CD4-positive, alpha-beta T cell treated with Interleukin-21 for 1 hour (primary cell): ENCODE data around the gene IFT20.
A peak's percentile ranks its signal among the peaks of the same experiment; 100 is the strongest.
"Not testable (repeated sequence)": the region's sequence is repeated elsewhere in the genome, so short reads cannot be mapped to it uniquely, and the experiment has no call there.

Source experiments
- DNase-seq: peaks from one replicate; pipeline ENCODE4 v3.0.0-alpha.2; 2020

IFT20 gene

DNA sequence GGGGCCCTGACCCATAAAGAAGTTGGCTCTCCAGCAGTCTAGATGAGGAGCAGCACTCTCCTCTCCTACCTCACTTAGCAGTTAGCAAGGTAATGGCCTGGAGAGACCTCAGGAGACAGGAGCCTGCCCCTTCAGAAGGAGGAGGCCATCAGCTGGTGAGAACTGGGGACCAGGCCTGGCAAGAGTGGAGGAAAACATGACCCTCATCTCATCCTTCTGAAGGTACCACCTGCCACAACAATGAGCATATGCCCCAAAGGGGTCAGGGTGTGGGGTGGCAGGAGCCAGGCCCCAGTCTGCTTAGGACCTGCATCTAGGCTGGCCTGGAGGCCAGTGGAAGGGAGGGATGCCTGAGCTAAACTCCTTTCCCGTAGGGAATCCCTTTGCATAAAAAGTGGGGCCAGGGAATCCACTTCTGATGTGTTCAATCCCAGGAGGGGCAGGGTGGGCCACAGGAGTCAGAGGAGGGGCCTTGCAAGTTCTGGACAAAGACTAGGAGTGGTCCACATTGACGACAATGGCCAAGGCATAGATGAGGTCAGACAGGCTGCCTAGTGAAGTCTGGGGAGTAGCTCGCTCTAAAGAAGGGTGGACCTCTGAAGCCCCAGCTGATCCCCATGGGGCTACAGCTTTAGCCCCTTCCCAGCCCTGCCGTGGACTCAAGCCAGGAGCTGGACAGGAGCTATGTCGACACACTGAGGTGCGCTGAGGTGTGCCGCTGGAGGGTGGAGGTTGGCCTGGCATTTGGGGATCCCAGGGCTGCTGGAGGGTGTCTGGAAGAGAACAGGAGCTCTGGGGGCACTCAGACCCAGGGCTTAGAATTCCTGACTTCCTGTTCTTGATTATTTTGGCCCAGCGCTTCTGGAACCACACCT lies 28.7 kb upstream of the IFT20 start:
- DNase-seq = no peak

DNA sequence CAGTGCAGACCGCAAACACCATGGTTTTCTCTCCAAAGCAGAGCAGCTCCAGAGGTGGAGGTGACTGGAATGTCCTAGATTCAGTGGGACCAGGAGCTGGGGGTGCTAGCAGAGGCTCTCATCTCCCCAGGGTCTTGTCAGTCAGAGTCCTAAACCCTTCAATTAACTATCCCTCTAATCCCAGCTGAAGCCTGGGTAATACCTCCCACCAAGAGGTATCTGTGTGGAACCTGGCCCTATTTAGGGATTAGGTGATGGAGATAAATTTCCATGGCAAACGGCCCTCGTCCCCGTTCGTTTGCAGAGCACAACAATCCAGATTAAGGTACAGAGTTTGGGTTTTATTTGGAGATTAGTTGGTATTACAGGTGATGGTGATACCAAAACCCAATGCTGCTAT lies 27.9 kb upstream of the IFT20 start:
- no peak for DNase-seq

DNA sequence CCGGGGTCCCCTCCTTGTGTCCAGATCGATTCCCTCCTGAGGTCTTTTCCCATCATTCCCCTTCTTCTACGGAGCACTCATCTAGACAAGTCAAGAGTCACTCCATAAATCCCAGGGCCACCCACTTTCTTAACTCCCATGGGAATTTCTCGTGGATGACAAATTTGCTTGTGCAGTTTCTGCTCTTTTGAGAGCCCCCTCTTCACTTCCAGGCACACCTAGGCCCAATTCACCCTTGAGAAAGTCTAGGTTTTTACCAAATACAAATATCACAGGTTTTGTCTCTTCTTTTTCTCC lies 22.6 kb upstream of the IFT20 start:
- no peak for DNase-seq

GRCh38 chr17:28357061-28357900 lies 22.0 kb upstream of the IFT20 start, which contains the start of gene POLDIP2:
Gene POLDIP2, minus strand, starts transcription at chr17:28357527. Its CDS starts 79 bp downstream, at chr17:28357448.
- DNase-seq = peak; percentile 96

GRCh38 chr17:28350271-28350670 lies 15.0 kb upstream of the IFT20 start:
- no peak for DNase-seq

GRCh38 chr17:28348979-28349378 lies 13.7 kb upstream of the IFT20 start:
- no peak for DNase-seq

GRCh38 chr17:28347261-28347891 lies 12.1 kb upstream of the IFT20 start:
- no peak for DNase-seq

DNA sequence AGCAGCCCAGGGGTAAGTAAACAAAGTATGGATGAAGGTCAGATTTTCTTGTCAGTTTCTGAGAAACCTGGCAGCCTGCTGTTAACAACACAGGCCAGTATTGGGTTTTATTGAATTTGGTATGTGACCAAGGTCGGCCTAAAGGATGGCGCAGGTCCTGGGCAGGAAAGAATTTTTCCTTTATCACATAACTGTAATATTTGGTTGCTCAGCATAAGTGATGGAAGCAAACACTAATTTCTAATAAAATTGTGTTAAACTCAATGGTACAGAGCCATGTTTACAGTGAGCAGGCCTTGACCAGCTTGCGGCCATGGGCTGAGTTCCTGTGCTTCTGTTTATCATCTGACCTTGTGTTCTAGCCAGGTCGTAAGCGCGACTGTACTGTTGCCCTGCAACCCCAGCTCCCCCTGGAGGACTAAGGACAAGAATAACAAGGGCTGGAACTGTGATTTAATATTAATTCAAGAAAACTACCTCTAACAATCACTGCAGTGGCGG lies 11.5 kb upstream of the IFT20 start:
- DNase-seq = no peak

DNA sequence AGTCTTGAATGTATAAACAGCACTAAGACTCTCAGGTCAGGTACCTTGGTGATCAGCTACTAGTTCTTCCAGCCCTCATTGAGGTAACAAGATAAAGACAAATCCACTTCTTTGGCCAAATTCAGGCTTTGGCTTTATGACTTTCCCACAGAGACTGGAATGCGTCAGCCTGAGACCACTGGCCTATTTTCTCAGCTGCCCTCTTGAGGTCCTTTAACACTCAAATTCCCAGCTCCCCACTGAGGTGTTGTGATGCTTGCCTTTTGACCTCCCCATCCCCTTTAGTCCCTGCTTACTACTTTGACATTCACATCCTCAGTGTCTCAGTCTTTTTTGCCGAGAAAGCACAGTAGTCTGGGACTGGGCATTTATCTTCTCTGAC lies 10.9 kb upstream of the IFT20 start:
- DNase-seq = no peak

DNA sequence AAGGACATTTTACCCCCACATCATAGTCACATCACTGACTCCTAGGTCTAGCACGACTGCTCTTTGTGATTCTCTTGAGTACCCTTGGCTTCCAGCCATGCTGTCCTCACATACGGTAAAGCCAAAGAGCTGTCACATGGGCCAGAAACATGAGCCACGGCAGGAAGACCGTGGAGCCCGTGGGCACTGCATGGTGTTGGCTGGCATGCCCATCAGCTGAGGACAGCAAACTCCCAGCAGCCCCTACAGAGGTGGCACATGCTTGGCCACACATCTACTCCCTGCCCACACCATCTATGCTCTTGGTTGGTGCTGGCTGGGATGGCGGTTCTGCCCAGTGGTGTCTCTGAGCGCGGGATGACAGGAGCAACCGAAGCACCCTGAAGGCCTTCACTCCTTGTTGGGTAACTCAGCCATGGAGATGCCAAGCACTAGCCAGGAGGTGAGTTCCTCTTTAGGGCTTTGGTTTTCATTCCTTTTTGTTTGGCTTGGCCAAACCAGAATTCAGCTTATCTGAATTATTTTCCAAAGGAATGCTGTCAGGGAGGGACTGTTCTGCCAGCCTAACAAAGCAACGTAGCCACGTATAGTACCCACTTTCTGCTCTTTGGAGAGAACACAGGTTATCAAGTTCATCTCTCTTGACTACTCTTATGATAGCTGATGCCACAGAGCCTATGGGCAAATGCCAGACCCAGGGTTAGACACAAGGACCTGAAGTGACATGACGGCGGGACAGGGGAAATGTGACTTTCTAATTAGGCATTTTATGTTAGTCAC lies 10.3 kb upstream of the IFT20 start:
- DNase-seq = no peak

- DNase-seq = no peak
These were observed 9.2 kb upstream of the IFT20 start for GRCh38 chr17:28344435-28344901.

DNA sequence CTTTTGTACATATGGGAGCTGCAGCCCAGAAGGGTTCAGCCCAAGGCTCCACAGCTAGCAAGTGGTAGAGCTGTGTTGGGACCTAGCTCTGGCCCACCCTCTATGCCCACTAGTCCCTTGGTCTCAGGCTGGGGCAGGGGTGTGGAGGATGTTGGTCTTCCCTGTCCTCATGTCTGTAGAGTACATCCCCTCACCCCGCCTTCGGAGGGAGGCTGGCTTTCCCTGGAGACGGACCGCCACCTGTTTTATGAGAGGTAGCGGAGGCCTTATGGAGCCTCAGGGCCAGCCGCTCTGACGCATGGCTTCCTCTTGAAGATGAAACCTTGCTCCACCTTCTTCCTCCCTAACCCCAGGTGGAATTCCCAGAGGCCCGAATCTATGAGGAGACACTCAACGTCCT lies 8.7 kb upstream of the IFT20 start:
- no peak for DNase-seq

GRCh38 chr17:28343491-28343932 lies 8.2 kb upstream of the IFT20 start:
- no peak for DNase-seq

GRCh38 chr17:28342313-28342712 lies 7.0 kb upstream of the IFT20 start:
- no peak for DNase-seq

GRCh38 chr17:28341516-28341915 lies 6.2 kb upstream of the IFT20 start:
- DNase-seq = no peak

GRCh38 chr17:28340374-28340773 lies 5.1 kb upstream of the IFT20 start:
- no peak for DNase-seq

DNA sequence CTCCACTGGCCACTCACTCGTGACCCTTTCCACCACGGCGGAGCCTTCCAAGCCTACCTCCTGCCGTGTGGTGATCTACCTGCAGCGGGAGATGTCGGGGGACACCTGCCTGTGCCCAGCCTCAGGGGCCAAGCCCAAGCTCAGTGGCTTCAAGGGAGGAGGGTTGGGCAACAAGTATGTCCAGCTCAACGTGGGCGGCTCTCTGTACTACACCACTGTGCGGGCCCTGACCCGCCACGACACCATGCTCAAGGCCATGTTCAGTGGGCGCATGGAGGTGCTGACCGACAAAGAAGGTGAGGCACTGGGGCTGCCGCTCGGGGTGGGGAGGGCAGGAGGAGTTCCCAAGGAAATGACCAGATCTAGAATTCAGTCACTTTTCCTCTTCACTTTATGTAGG lies 4.2 kb upstream of the IFT20 start:
- DNase-seq = no peak

- DNase-seq = not testable (repeated sequence)
These were observed 3.5 kb upstream of the IFT20 start for GRCh38 chr17:28338769-28339212.

- no peak for DNase-seq
These were observed 2.9 kb upstream of the IFT20 start for GRCh38 chr17:28338056-28338768.

DNA sequence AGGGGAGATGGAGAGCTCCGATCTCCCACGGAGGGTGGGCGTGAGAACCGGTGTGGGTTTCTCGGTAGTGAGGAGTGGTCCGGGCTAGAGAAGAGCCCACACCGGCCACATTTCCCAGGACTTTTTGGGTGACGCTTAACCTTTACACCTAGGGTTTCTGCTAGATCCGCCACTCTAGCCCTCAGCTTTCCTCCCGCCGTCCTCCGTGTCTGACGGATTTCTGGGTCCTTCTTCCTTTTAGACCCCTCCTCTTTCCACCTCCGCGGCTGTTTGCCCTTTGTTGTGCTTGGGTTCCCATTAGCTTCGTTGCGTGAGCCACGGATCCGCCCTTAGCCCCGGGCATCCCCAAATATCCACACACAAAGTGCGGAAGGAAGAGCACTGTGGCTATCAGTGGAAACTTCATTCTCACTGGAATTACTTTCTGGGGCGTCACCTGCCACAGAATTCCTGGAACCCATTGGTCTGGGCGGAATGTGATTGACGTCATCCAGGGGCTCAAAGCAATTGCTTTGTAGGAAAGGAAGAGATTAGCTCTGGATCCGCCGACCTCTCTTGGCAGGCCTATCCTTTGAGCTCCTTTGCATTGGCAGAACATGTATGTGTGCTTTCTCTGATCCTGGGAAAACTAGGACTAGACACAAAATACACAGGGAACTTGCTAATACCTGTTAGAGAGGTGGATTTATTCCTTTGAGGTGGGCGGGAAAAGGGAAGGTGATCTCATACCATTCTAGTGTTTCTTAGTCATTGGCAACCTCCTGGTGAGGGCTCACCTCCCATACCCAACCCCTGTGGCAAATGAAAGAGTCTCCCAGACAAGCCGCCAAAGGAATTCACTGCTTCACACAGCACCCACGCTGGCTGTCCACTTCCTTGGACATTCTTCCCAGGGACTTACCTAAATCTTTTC lies 943 bp upstream of the IFT20 start:
- peak; percentile 39 for DNase-seq
